Right lobe of liver (tissue), 4 donors: Measurements from ENCODE around the gene UBE2E2.

Experiments
- CTCF ChIP-seq, 4 donors: fragments of 200-600 bp in 3 of 4; fragments of 450-650 bp in 1 of 4; IDR thresholded peaks; one replicate each; pipeline versions ENCODE4 v1.5.1 to v1.8.0; 2016 to 2022; ENCODE audit warnings: antibody characterized with exemption in 4 of 4, mild to moderate bottlenecking in 2 of 4
- POLR2A ChIP-seq: fragments of 450-650 bp; IDR thresholded peaks from one replicate; pipeline ENCODE4 v1.6.1; 2017; ENCODE audit warnings: antibody characterized with exemption, mild to moderate bottlenecking
- donor health status: DM: no; HTN: no; CAD: no.
- donor health status: DM: no; HTN: no; CAD: no.
- donor health status: DM: no; HTN: yes; CAD: no.

GRCh38 chr3:23303601-23304217 lies 100.6 kb downstream of the UBE2E2 start:
- TF ChIP-seq CTCF (IDR thresholded peaks at IDR 0.05) (no peak), POLR2A (no peak)
